HepG2 (cell line): Measurements from ENCODE around the gene KCNJ14. TPM values are rescaled to one million over a fixed set of nuclear protein-coding genes. Genes with fewer than 3 reads are reported as not detected.

Experiments used
- AGO2 ChIP-seq: fragments of 200-400 bp; formaldehyde crosslinking; optimal IDR thresholded peaks from 2 replicates; pipeline ENCODE3; 2017; ENCODE audit warnings: mild to moderate bottlenecking, low read depth, low read length, moderate library complexity
- ASH2L ChIP-seq: fragments of 300-600, 200-600 bp; sonication (generic); IDR thresholded peaks from 2 replicates; pipeline ENCODE4 v1.7.0; 2017; ENCODE audit warnings: low read depth, mild to moderate bottlenecking, moderate library complexity, mixed read lengths, low read length; ENCODE audit not compliant: insufficient read length
- CEBPZ ChIP-seq: IDR thresholded peaks from 2 replicates; pipeline ENCODE4 v1.6.1; 2012; ENCODE audit warnings: low read length, improper control_type of control experiment
- MBD4 ChIP-seq: IDR thresholded peaks from 2 replicates; pipeline ENCODE4 v1.6.1; 2012; ENCODE audit warnings: low read length, inconsistent platforms, borderline replicate concordance
- MIXL1 ChIP-seq: IDR thresholded peaks from 2 replicates; pipeline ENCODE4 v1.6.1; 2016
- NFKB2 ChIP-seq: sonication (generic); formaldehyde crosslinking; IDR thresholded peaks from 2 replicates; pipeline ENCODE4 v1.4.0; 2020; ENCODE audit warnings: missing genetic modification reagents, borderline replicate concordance
- NFYC ChIP-seq: IDR thresholded peaks from 2 replicates; pipeline ENCODE4 v1.6.1; 2016; ENCODE audit warnings: missing genetic modification reagents, missing compliant biosample characterization
- POGK ChIP-seq: sonication (generic); formaldehyde crosslinking; conservative IDR thresholded peaks from 2 replicates; pipeline ENCODE4 v1.8.0; 2022; ENCODE audit warnings: mild to moderate bottlenecking, moderate library complexity, missing genetic modification reagents
- REPIN1 ChIP-seq: sonication (generic); formaldehyde crosslinking; IDR thresholded peaks from 2 replicates; pipeline ENCODE4 v1.8.0; 2022; ENCODE audit warnings: missing genetic modification reagents, low read depth, mild to moderate bottlenecking, borderline replicate concordance
- SP140L ChIP-seq: sonication (generic); formaldehyde crosslinking; IDR thresholded peaks from 2 replicates; pipeline ENCODE4 v1.4.0; 2020; ENCODE audit warnings: missing genetic modification reagents, borderline replicate concordance
- SP2 ChIP-seq: sonication (generic); formaldehyde crosslinking; IDR thresholded peaks from 2 replicates; pipeline ENCODE4 v1.5.1; 2020; ENCODE audit warnings: mild to moderate bottlenecking, missing genetic modification reagents
- SRF ChIP-seq: IDR thresholded peaks from 2 replicates; pipeline ENCODE4 v1.6.1; 2011; ENCODE audit warnings: mild to moderate bottlenecking, low read depth, low read length, moderate library complexity
- TARDBP ChIP-seq: sonication (generic); formaldehyde crosslinking; IDR thresholded peaks from 2 replicates; pipeline ENCODE4 v1.8.0; 2022; ENCODE audit warnings: mild to moderate bottlenecking, missing genetic modification reagents
- YEATS4 ChIP-seq: sonication (generic); formaldehyde crosslinking; IDR thresholded peaks from 2 replicates; pipeline ENCODE4 v1.4.0; 2020; ENCODE audit warnings: missing genetic modification reagents, borderline replicate concordance
- ZMYM4 ChIP-seq: sonication (generic); formaldehyde crosslinking; IDR thresholded peaks from 2 replicates; pipeline ENCODE4 v1.8.1; 2023; ENCODE audit warnings: mild to moderate bottlenecking, missing genetic modification reagents
- ZNF30 ChIP-seq: sonication (generic); formaldehyde crosslinking; IDR thresholded peaks from 2 replicates; pipeline ENCODE4 v1.5.0; 2020; ENCODE audit warnings: mild to moderate bottlenecking, missing genetic modification reagents
- ZNF354B ChIP-seq: sonication (generic); formaldehyde crosslinking; IDR thresholded peaks from 2 replicates; pipeline ENCODE4 v1.8.0; 2022; ENCODE audit warnings: mild to moderate bottlenecking, missing genetic modification reagents
- ZNF510 ChIP-seq: sonication (generic); formaldehyde crosslinking; IDR thresholded peaks from 2 replicates; pipeline ENCODE4 v1.4.0; 2020; ENCODE audit warnings: low read depth, mild to moderate bottlenecking, missing genetic modification reagents
- ZNF576 ChIP-seq: sonication (generic); formaldehyde crosslinking; IDR thresholded peaks from 2 replicates; pipeline ENCODE4 v1.4.0; 2020; ENCODE audit warnings: mild to moderate bottlenecking, missing genetic modification reagents
- ZNF687 ChIP-seq: sonication (generic); formaldehyde crosslinking; IDR thresholded peaks from 2 replicates; pipeline ENCODE4 v1.5.1; 2020; ENCODE audit warnings: mild to moderate bottlenecking, missing genetic modification reagents, moderate library complexity
- ZNF749 ChIP-seq: sonication (generic); formaldehyde crosslinking; IDR thresholded peaks from 2 replicates; pipeline ENCODE4 v1.8.0; 2022; ENCODE audit warnings: mild to moderate bottlenecking, missing genetic modification reagents, moderate library complexity, borderline replicate concordance
- polyA plus RNA-seq, 8 experiments: library from polyadenylated mRNA; depleted of rRNA in 3 of 8; stranded (reverse) in 7 of 8; unstranded in 1 of 8; fragments of >200 nt; fragmentation: Illumina TruSeq in 4 of 8; extraction: Trizol in 4 of 8; gene quantifications; 2 replicates each; pipeline versions ENCODE4 v1.2.1 to v1.2.3, GENCODE V29; 2011 to 2016; ENCODE audit warnings: low read depth in 4 of 8, missing spikeins in 1 of 8, mixed read lengths in 1 of 8; ENCODE audit not compliant: insufficient read depth in 1 of 8
- total RNA-seq, 5 experiments: library from RNA; depleted of rRNA; stranded (reverse); fragments of >200 nt; fragmentation: Illumina TruSeq; extraction: Trizol; gene quantifications; 2 replicates each; pipeline ENCODE4 v1.2.3, GENCODE V29; 2016; ENCODE audit warnings: low read depth in 1 of 5

Gene KCNJ14
- total and polyA plus RNA-seq, 2 of the 13 experiments (the other 11 are each of a cell fraction or from before 2014, with no cell fraction given): 0.20 to 0.51 TPM

GRCh38 chr19:48496959-48497727 is 41.8 kb downstream of the KCNJ14 start (continued):
- TF ChIP-seq NFKB2 (CRISPR knock-in tag) (no peak), REPIN1 (0 out of 2 replicates have a peak, but pooled peaks have one; percentile 27), TARDBP (no peak), CEBPZ (no peak), ZNF687 (peak; percentile 80), YEATS4 (CRISPR knock-in tag) (peak; percentile 66; the same call in 1 of the 2 replicates), ZNF749 (CRISPR knock-in tag) (no peak), NFYC (CRISPR knock-in tag) (no peak), ZMYM4 (no peak), SP2 (no peak), ZNF354B (CRISPR knock-in tag) (no peak), ZNF30 (CRISPR knock-in tag) (no peak), ASH2L (no peak), SP140L (CRISPR knock-in tag) (no peak), AGO2 (no peak), ZNF576 (CRISPR knock-in tag) (no peak), ZNF510 (CRISPR knock-in tag) (no peak), POGK (CRISPR knock-in tag) (no peak), MBD4 (no peak), MIXL1 (CRISPR knock-in tag) (no peak), SRF (no peak)
